NCI-H1105 (cell line): ENCODE data around the gene KYNU.
A peak's percentile ranks its signal among the peaks of the same experiment; 100 is the strongest.
"Not testable (repeated sequence)": the region's sequence is repeated elsewhere in the genome, so short reads cannot be mapped to it uniquely, and the experiment has no call there.

Experiments used
- DNase-seq: peaks from one replicate; lab custom pipeline; 2025; lab: John Stamatoyannopoulos, UW

KYNU gene

GRCh38 chr2:142918624-142919023 is 41.2 kb downstream of the KYNU start:
- no peak for DNase-seq

- no peak for DNase-seq
Observed at GRCh38 chr2:142920571-142920970, 43.1 kb downstream of the KYNU start.

- DNase-seq: no peak
Observed at GRCh38 chr2:142926445-142926844, 49.0 kb downstream of the KYNU start.

GRCh38 chr2:142930835-142931398 is 53.5 kb downstream of the KYNU start:
- DNase-seq: no peak

GRCh38 chr2:142933916-142934315 is 56.5 kb downstream of the KYNU start:
- no peak for DNase-seq

- DNase-seq: no peak
Observed at GRCh38 chr2:142935563-142936089, 58.2 kb downstream of the KYNU start.

- DNase-seq: no peak
Observed at GRCh38 chr2:142936629-142937028, 59.2 kb downstream of the KYNU start.

GRCh38 chr2:142937347-142937746 is 59.9 kb downstream of the KYNU start:
- DNase-seq: no peak

GRCh38 chr2:142938240-142938639 is 60.8 kb downstream of the KYNU start:
- DNase-seq: no peak

GRCh38 chr2:142940606-142941223 is 63.3 kb downstream of the KYNU start:
- DNase-seq: no peak

GRCh38 chr2:142942690-142943089 is 65.2 kb downstream of the KYNU start:
- no peak for DNase-seq

- no peak for DNase-seq
Observed at GRCh38 chr2:142944264-142944663, 66.8 kb downstream of the KYNU start.

- DNase-seq: no peak
Observed at GRCh38 chr2:142944721-142945120, 67.3 kb downstream of the KYNU start.

- no peak for DNase-seq
Observed at GRCh38 chr2:142946941-142947340, 69.5 kb downstream of the KYNU start.

GRCh38 chr2:142948723-142949122 is 71.3 kb downstream of the KYNU start:
- not testable (repeated sequence) for DNase-seq

- not testable (repeated sequence) for DNase-seq
Observed at GRCh38 chr2:142950323-142950722, 72.9 kb downstream of the KYNU start.

- no peak for DNase-seq
Observed at GRCh38 chr2:142951190-142952007, 73.9 kb downstream of the KYNU start.

GRCh38 chr2:142952018-142952417 is 74.6 kb downstream of the KYNU start:
- no peak for DNase-seq

- peak; percentile 25 for DNase-seq
Observed at GRCh38 chr2:142952793-142953494, 75.5 kb downstream of the KYNU start.

- no peak for DNase-seq
Observed at GRCh38 chr2:142954493-142954892, 77.0 kb downstream of the KYNU start.

- no peak for DNase-seq
Observed at GRCh38 chr2:142957144-142957543, 79.7 kb downstream of the KYNU start.

- no peak for DNase-seq
Observed at GRCh38 chr2:142961202-142961601, 83.7 kb downstream of the KYNU start.
